Measurements from ENCODE around the gene SETD2.

GRCh38 chr3:46991406-46992165 lies 172.3 kb downstream of the SETD2 start:
- TF ChIP-seq CTCF (conservative IDR thresholded peaks at IDR 0.05; ENCODE audit: low read depth, low read length) (no peak), EZH2phosphoT487 (IDR thresholded peaks at IDR 0.05; ENCODE audit: borderline replicate concordance, low read length) (no peak), EZH2 (IDR thresholded peaks at IDR 0.05; ENCODE audit: low read length, unreplicated experiment) (no peak)
